Choroid plexus epithelial cell (primary cell): Measurements from ENCODE around the gene REEP1.

Experiments used
- DNase-seq: peaks from one replicate; pipeline ENCODE4 v3.0.0-alpha.2; 2010; ENCODE audit warnings: low read depth
- H3K4me3 ChIP-seq: 2 replicates; pipeline ENCODE4 v1.5.1; 2011; ENCODE audit warnings: low read depth, mild to moderate bottlenecking, control low read depth, low read length, moderate library complexity
- TF ChIP-seq, protein P1 (sequence below): conservative IDR thresholded peaks from 2 replicates; pipeline ENCODE4 v1.5.1; 2011; ENCODE audit warnings: low read depth, mild to moderate bottlenecking, control low read depth, inconsistent platforms, low read length, moderate library complexity

Gene REEP1

DNA sequence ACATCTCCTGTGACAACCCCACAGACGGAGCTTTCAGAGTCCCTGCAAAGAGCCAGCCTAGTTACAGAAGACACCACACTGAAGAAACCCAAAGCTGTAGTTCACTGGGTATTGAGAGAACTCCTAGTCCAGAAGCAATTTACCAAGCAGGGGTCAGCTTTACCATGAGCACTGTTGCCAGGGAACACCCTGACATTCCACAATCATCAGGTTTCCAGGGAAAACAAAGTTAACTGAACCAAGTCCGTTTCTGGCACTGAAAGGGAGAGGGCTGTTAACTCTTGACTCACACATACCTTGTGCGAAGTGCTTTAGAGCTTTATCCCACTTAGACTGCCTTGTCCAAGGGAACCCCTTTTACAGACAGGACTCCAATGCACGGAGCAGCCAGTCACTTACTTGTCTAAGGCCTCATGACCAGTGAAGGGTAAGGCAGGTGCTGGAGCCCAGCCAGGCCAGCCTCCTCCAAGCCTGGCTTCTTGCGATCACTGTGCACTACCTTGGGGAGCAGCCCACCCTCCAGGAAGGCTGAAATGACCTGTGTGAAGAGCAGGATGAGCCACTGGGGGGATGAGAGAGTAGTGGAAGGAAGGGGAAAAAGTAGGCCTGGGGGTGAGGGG is 53.9 kb downstream of the REEP1 start:
- DNase-seq, result no peak
- TF ChIP-seq, protein P1, sequence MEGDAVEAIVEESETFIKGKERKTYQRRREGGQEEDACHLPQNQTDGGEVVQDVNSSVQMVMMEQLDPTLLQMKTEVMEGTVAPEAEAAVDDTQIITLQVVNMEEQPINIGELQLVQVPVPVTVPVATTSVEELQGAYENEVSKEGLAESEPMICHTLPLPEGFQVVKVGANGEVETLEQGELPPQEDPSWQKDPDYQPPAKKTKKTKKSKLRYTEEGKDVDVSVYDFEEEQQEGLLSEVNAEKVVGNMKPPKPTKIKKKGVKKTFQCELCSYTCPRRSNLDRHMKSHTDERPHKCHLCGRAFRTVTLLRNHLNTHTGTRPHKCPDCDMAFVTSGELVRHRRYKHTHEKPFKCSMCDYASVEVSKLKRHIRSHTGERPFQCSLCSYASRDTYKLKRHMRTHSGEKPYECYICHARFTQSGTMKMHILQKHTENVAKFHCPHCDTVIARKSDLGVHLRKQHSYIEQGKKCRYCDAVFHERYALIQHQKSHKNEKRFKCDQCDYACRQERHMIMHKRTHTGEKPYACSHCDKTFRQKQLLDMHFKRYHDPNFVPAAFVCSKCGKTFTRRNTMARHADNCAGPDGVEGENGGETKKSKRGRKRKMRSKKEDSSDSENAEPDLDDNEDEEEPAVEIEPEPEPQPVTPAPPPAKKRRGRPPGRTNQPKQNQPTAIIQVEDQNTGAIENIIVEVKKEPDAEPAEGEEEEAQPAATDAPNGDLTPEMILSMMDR, result no peak
- no peak overlapping the region for H3K4me3 ChIP-seq

DNA sequence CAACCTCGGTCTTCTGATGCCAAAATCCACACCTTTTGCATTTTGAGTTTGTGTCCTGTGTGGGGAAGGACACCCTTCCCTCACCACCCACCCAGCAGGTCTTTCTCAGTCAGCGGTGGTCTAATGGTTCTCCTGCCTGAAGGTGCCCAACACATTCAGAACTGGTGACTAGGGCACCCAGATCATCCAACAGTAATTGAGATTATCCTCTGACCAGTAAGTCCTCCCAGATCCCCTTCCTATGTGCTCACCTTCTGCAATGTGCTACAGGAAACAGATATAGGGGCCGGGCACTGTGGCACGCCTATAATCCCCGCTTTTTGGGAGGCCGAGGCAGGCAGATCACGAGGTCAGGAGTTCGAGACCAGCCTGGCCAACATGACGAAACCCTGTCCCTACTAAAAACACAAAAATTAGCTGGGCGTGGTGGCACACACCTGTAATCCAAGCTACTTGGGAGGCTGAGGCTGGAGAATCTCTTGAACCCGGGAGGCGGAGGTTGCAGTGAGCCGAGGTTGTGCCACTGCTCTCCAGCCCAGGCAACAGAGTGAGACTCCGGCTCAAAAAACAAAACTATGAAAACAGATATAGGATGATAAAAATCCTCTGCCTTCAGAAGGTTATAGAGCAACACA is 56.2 kb downstream of the REEP1 start:
- no peak for DNase-seq
- no peak overlapping the region for H3K4me3 ChIP-seq
- TF ChIP-seq, protein P1, result no peak

DNA sequence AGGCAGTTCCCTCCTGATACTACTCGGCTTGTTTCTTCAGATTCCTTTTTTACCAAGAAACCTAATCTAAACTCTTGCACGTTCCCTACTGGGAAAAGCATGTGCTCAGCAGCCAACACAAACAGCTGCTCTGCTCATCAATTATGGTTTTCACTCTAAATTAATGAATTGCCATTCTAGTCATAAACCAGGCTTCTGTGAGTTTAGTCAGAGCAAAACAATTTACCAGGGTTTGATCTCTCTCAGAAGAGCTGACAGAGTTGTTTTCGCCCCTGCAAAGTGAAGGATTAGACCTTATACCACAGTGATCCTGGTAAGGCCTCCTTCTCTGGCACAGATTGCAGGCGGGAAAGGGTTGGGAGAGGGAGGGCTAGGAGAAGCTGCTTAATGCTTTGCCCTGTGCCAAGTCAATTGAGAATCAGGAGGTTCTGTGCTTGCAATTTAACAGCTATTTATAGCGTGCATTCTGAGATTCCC is 57.2 kb downstream of the REEP1 start:
- no peak overlapping the region for H3K4me3 ChIP-seq
- DNase-seq, result no peak
- TF ChIP-seq, protein P1, result no peak

DNA sequence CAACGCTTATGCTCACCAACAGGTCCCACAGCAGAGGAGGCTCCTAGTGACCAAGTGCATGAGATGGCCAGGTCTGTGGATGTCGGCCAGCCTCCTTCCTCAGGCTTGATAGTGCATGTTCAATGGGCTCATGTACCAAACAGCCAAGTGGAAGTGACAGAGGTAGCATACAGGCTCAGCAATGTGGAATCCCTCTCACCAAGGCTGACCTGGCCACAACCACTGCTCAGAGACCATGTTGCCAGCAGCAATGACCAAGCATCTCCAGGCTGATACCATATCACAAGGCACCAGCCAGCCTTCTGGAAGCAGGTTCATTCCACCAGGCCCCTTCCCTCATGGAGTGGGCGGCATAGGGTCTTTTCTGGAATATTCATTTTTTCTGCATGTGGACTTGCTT is 61.5 kb downstream of the REEP1 start:
- H3K4me3 ChIP-seq, result no peak overlapping the region
- no peak for DNase-seq
- TF ChIP-seq, protein P1, result no peak

DNA sequence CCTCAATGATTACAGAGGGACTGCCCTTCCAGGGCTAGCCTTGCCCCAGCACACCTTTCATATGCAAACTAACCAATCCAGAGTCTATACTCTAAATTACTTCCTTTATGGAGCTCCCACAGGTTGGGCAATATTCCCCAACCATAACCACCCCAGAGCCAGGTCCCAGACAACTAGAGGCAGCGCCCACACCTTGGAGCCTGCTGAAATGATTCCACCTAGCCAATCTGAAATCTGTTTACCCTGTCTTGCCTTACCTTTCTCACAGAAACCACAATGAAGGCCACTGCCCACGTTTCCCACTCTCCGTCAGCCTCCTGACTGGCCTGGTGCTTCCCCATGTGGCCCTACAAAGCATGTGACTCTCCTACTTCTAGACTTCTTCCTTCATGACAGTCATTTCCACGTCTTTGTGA is 62.0 kb downstream of the REEP1 start:
- no peak for DNase-seq
- H3K4me3 ChIP-seq, result no peak overlapping the region
- TF ChIP-seq, protein P1, result no peak

DNA sequence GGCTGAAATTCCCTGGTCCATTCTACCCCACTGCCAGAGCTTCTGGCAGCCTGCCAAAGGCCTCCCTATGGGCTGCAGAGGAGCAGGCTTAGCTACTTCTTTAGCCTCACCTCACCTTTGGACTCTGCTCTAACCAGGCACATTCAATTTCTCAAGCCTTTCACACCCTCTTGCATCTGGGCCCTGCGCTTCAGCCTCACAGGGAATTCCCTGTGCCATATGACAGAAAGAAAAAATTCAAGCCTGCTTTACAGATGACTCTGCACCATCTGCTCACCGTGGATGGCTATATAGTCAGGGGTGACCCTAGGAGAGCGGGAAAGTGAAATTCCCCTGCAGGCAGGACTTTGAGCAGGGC is 62.5 kb downstream of the REEP1 start:
- TF ChIP-seq, protein P1, result no peak
- DNase-seq, result peak; percentile 35
- H3K4me3 ChIP-seq, result no peak overlapping the region

DNA sequence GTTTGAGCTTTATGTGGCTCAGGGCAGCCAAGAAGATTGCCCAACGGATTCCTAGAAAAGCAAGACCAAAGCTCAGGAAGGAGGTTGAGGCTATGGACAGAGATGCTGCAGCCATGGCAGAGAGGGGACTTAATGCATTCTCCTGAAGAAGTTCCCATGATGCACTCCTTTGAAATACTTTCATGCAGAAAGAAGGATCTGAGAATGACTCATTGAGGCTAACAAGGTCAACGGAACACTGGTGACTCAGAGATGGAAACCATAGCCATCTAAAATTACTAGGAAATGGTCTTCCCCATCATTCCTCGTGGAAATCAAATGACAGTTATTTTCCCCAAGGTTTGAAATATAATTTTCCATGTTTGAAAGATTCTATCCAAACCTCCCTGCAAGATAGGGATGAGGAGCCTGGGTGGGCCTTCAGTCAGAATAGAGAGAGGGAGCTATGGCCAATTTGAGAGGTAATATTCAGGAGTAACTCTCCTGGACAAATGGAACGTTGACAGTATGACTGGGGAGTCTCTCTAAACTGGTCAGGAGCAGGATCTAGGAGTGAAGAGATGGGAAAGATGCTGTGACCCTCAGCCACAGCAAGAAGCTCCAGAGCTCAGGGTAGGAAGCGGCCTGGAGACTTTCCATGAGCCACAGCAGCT is 63.0 kb downstream of the REEP1 start:
- DNase-seq, result peak; percentile 71
- TF ChIP-seq, protein P1, result no peak
- no peak overlapping the region for H3K4me3 ChIP-seq
